Left forelimb (tissue), 1 donor: Measurements from ENCODE around the gene WDR64.
A peak's percentile ranks its signal among the peaks of the same experiment; 100 is the strongest.

Experiments used
- DNase-seq: peaks from one replicate; pipeline ENCODE4 v3.0.0-alpha.2; 2018; ENCODE audit warnings: low spot score

WDR64 gene

DNA sequence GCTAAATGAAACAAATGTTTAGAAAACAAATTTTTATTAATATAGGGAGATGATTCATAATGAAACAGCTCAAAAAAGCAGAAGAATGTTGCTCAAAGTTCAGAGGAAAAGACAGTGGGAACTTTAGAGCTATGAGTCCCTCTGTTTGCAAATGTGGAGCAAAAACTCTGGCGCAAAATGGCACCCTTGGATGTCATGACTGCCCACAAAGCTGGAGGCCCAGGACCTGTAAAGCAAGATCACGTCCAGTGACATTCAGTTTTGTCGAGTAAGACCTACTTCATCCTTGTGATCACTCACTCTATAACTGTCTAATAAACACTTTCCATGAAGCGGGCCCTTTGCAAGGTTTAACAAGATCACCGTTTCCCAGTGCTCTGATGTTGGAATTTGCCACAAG lies 186.8 kb downstream of the WDR64 start:
- DNase-seq, result no peak

GRCh38 chr1:241839369-241839979 lies 187.4 kb downstream of the WDR64 start:
- DNase-seq, result no peak

DNA sequence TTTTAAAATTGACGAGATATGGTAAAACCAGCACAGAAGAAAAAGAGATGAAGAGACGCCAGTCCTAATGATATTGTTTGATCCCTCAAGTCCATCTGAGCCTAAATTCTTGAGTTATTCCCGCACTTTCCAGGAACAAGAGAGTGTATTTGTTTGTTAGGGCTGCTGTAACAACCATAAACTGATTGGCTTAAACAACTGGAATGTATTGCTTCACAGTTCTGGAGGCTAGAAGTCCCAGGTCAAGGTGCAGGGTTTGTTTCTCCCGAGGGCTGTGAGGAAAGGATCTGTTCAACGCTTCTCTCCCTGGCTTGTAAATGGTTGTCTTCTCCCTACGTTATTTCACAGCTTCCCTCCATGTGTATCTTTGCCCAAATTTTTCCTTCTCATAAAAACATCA lies 188.1 kb downstream of the WDR64 start:
- DNase-seq, result no peak

DNA sequence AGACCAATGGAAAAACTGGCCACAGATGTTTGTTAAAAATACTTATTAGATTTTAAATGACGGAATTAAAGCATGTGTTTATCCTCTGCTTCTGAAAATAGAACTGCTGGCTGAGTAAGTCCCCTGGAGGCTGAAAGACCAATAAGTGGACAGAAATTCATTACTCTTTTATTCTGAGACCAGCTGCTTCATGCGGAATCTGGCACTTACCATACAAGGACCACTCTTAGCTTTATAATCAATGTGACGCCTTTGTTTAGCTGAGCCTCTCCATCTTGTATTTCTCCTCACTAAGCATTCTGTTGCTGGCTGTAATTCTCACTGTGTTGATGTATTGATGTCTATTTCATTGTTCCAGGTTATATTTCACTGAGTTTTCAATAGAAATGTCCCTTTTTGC lies 189.6 kb downstream of the WDR64 start:
- no peak for DNase-seq

- no peak for DNase-seq
Measured at GRCh38 chr1:241842565-241842964, 190.5 kb downstream of the WDR64 start.

- no peak for DNase-seq
Measured at GRCh38 chr1:241844593-241844992, 192.5 kb downstream of the WDR64 start.

DNA sequence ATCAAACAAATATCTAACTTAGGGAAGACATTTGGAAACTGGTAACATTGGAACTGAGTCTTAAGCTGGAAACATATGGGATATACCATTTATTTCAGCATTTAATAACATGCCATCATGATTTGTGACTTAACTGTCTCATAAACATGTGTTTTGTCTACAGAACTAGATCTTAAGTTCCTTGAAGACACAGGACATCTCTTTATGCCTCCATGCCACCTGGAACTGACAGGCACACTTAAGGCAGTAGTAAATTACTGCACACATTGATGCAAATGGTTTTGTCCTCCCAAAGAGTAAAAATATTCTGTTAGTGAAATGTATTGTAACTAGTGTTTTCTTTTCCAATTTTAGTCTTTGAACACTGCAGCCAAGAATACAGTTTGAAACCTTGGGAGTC lies 194.3 kb downstream of the WDR64 start:
- no peak for DNase-seq

DNA sequence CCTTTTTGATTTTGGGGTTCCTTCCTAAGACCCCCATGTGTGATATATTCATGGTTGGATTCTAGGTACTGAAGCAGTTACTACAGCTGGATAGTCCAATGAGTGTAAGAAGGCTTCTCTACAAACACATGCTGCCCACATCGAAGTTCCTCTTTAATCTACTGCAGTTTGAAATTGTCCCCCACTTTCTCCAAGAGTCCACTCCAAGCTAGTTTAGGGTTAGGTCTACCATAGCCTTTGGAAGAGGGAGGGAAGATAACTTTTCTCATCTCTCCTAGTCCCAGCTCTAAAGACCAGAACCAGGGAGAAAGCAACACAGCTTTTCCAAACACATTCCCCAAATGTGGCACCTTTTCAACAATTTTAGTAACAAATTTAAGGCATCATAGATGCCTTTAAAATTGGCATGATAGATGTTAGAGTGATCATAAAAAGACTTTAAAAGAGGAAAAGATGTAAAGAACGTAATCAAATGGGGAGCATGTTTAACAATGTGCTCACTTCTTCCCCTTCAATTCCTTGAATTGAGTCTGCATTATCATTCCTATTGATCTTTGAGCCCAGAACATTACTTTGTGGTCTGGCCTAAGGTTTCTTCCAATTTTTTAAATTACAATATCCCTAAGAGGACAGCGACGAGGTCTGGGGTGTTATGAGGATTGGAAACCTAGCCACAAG lies 194.9 kb downstream of the WDR64 start:
- no peak for DNase-seq

GRCh38 chr1:241847540-241847795 lies 195.4 kb downstream of the WDR64 start:
- DNase-seq, result no peak

DNA sequence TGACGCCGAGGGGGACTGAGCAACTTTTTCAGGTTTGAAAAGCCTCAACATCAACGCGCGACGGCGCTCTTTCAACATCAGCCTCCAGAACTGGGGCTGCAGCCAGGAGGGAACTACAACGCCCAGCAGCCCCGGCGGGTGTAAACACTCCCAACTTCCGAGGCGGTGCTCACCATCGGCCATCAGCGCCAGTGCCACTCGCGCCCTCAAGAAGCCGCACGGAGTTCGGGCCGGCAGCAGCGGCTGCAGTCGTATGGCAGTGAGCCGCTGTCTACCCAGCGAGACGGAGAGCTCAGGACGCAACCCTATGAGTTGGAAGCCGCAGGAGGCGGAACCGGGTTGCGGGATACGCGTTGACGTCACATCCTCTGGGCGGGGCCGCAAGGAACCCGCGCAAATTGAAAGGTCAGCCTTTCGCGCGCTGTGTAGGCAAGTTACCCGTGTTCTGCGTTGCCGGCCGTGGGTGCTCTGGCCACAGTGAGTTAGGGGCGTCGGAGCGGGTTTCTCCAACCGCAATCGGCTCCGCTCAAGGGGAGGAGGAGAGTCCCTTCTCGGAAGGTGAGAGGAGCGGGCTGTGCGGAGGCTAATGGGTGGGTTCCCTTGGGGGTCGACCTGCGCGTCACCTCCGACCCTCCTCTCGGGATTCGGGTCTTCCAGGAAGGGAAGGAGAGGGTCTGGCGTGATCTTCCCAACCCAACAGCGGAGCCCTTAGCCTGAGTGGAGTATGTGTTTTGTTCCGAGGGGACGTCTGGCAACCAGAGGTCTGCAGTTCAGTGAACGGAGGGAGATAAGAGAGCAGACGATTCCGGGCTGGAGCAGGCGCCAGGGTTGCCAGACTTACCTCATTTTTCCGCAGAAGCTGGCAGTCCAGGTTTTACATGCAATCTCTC lies 196.0 kb downstream of the WDR64 start, which contains the start of gene EXO1:
TSS of gene EXO1 (plus strand) at position 409 of the 890 bp plus-strand sequence. CDS start 2,222 bp downstream, outside the sequence.
- DNase-seq, result peak; percentile 94

GRCh38 chr1:241848686-241849344 lies 196.7 kb downstream of the WDR64 start:
- no peak for DNase-seq

DNA sequence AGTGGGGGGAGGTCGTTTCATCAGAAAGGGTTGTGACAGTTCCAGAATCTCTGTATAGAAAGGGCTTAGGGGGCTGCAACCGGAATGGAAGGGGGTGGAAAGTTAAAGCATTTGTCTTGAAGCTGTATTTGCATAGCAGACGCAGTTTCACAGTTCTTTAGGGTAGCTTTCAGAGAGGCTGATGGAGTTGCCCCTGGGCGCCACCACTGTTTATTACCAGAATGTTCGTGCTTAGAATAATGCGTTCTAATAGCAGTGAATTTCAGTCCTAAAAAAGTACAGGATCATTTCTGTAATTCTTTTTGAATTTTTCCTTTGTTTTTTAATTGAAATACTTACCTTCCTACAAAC lies 197.2 kb downstream of the WDR64 start:
- DNase-seq, result no peak
